ENCODE measurements around the gene ARMH1.
"Not testable (repeated sequence)": the region's sequence is repeated elsewhere in the genome, so short reads cannot be mapped to it uniquely, and the experiment has no call there.

The ARMH1 gene

DNA sequence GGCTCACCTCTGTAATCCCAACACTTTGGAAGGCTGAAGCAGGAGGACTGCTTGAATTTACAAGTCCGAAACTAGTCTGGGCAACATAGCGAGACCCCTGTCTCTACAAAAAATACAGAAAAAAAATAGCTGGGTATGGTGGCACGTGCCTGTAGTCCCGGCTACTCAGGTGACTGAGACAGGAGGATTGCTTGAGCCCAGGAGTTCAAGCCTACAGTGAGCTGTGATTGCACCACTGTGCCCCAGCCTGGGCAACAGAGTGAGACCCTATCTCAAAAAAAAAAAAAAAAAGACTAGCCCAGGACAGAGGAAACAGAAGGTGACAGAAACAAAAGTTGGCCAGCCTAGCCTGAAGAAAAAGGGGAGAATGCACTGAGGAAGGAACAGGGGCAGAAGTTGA, 21.2 kb downstream of the ARMH1 start:
- DNase-seq (ENCODE audit: low read depth) = no peak

DNA sequence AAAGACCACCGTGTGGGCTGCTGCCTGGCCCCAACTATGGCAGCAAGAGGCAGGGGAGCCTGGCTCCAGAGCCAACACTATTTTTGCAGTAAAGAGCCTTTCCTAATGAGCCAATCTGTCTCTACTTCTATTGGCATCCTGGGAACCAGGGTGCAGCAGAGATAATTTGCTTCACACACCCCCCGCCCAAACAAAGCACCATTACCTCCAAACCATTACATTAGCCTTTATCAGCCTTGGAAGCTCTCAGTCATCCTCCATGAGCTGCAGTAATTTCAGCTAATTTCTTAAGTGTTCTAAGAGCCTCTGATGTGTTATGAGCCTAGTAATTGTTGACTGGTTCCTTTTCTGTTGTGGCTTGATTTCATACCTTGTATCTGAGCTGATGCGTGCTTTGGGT, 21.6 kb downstream of the ARMH1 start:
- DNase-seq (ENCODE audit: low read depth) = no peak

DNA sequence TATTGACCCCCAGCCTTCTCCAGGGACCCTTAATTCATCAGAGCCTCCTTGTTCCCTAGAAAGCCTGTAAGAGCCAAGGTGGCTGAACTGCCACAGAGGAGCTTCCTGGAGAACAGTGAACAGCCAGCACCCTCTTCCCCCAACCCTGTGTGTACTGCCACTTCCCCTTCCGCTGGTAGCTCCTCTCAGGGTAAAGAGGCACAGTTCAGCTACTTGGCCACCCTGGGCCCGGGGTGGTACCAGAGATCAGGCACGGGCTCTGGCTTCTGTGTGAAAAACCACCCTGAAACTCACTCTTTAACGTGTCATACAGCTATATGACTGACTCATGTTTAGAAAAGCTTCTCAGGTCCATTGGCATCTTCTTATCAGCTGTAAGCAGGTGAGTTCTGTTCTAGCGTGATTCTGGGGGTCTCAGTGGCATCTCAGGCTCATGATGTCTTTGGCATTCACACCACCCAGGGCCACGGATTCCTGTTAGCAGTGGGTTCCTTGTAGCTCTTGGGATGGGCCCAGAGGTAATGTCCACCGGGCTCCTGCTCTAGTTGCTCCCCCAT, 22.4 kb downstream of the ARMH1 start:
- no peak for DNase-seq (ENCODE audit: low read depth)

DNA sequence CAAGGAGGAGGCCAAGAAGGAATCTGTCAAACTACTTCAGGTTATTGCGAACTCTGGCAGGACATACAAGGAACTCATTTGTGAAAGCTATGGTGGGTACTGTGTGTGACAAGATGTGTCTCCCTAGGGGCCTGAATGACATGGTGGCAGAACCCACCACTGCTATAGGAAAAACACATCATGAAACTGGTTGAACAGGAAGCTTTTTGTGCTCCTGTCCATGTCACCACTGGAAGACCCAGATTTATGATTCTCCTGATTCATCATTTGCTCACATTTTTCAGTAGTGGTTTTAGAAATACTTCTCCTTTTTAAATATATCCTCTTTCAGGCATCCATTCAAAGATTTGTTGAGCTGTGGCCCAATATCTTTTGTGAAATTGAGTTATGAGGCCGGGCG, 23.6 kb downstream of the ARMH1 start:
- DNase-seq (ENCODE audit: low read depth) = no peak

DNA sequence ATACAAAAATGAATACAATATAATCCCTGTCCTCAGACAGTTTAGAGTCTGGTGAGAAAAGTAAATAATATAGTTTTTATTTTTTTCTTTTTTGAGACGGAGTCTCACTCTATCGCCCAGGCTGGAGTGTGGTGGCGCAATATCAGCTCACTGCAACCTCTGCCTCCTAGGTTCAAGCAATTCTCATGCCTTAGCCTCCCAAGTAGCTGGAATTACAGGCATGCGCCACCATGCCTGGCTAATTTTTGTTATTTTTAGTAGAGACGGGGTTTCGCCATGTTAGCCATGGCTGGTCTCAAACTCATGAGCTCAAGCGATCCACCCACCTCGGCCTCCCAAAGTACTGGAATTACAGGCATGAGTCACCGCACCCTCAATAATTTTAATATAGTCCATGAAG, 24.9 kb downstream of the ARMH1 start:
- not testable (repeated sequence) for DNase-seq (ENCODE audit: low read depth)

DNA sequence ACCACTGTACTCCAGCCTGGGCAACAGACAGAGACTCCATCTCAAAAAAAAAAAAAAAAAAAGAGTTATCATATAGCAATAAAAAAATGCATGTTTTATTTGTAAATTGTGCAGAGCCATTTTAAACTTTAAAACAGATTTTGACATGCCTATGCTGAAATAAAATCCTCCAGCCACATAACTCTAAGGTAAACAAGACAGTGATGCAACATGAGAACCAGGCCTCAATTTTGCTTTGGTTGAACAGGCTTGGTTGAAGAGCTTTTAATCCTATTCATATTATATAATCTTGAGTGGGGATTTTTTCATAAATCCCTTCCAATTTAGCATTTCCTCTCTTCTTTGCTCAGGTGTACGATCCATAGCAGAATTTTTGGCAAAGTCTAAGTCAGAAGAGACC, 26.1 kb downstream of the ARMH1 start:
- no peak for DNase-seq (ENCODE audit: low read depth)

DNA sequence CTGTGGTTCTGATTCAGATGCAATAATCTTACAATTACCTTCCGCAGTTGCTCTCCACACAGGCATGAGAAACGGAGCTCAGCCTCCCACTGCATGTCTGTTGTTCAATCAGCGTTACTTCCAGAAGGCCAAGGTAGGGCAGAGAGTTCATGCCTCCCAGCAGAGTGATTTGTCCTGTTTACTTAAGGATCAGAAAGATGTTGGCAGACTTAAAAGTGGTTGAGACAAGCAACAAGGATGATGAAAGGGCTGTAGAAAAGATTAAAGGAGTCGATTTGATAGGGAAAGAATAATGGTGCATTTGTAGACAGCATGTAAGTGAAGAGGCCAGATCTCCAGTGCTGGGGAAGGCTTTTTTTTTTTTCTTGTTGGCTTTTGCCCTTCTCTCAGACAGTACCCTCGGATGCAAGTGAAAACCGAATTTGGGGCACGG, 26.6 kb downstream of the ARMH1 start:
- DNase-seq (ENCODE audit: low read depth) = no peak

DNA sequence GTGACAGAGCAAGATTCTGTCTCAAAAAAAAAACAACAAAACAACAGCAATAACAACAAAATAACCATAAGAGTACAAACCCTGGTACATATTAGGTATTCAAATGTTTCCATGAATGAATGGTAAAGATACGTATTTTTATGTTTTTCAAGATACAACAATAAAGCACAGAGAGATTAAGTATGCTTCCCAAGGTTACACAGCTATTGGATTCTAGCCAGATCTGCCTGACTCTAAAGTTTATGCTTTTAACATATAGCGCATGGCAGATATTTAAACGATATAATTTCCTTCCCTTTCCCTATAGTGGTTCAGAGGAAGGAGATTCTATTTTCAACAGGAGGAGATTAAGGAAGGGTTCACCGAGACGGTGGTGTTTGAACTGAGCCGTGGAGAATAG, 31.0 kb downstream of the ARMH1 start:
- no peak for DNase-seq (ENCODE audit: low read depth)

DNA sequence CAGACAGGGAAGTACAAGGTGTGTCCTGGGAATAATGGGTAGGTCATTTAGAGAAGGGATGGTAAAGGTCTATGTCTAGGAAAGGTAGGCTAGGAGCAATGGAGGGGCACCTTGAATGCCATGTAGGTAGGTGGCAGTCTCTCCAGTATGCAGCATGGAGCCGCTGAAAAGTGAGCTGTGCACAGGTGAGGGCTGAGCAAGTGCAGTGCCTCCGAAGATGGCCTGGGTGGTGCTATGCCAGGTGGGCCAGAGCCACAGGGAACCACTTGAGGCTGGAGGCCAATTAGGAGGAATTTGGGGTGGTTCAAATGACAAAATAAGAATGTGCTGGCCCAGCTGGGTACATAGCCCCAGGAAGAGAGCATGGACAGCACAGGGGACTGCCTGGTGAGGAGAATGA, 31.4 kb downstream of the ARMH1 start:
- no peak for DNase-seq (ENCODE audit: low read depth)

DNA sequence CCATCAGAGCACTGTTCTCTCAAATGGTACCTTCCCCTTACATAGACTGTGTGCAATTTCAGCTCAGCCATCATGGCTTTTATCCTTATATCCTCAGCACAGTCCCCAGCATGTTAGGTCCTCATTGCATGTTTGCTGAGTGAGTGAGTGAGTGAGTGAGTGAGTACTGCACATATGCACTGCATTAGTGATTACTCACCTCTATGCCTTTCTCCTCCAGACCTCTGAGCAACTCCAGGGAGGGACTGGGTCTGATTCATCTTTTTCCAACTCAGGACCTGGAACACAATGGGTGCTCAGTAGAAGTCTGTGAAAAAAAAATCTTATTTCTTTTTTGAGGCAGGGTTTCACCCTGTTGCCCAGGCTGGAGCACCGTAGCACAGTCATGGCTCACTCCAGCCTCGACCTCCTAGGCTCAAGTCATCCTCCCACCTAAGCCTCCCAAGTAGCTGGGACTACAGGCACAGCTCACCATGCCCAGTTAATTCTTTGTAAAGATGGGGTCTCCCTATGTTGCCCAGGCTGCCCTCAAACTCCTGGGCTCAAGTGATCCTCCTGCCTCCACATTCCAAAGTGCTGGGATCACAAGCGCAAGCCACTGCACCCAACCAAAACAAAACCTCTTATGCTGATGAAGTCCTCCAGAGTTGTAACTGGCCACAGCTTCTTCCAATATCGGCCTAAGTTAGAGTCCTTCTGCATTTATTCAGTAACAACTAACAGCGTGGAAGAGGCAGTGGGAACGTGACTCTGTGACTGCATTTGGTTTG, 32.8 kb downstream of the ARMH1 start:
- no peak for DNase-seq (ENCODE audit: low read depth)

DNA sequence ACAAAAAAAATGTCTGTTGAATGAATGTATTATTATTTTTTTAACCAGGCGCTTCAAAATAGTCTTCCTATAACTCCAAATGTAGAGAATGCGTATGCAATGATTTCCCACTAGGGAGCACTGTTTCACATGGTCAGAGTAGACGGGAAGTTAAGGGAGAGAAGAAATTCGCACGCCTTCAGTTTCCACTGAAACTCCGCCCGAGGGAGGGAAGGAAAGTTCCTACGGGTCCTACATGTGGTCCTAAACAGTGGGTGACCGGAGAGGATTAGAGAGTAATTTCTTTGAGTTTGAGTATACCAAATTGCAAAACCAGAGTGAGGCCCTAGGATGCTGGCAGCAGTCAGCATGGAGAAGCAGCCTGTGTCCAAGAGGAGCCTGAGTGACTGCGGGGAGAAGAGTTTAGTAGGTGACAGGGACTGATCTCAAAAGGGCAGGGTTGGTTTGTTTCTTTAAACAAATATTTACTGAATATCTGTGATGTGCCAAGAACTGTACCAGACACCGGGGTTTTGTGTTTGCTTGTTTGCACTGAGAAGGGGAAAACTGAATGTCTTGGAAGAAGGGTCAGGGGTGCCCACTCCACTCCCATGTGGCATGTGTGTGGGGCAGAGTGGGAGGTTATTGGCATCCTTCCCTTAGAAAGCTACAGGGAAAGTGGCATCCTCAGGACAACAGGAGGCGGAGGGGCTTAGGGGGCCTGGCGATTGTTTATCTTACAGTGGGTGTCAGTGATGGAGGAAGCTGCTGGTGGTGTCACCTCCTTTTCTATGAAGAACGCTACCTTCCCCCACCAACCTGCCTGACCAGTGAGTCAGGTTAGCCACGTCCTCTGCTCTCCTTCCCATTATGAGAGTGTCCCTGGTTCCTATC, 33.7 kb downstream of the ARMH1 start:
- no peak for DNase-seq (ENCODE audit: low read depth)

DNA sequence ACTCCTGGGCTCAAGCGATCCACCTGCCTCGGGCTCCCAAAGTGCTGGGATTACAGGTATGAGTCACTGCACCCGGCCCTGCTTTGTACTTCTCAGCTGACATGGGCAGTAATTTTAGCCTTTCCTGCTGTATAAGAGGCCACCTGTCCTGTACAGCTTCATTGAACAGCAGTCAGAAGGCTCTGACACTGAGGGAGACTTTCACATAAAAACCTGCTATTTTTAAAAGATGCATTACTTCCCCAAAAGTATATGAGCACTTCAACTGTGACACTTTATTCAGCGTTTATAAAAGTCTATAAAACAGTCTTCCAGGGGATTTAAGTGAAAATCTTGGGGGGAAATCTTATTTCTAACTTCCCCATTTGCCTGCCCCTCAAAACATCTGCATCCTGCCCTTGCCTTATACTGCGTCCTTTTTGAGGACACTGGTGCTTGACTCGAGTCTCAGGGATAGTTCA, 38.8 kb downstream of the ARMH1 start:
- no peak for DNase-seq (ENCODE audit: low read depth)

DNA sequence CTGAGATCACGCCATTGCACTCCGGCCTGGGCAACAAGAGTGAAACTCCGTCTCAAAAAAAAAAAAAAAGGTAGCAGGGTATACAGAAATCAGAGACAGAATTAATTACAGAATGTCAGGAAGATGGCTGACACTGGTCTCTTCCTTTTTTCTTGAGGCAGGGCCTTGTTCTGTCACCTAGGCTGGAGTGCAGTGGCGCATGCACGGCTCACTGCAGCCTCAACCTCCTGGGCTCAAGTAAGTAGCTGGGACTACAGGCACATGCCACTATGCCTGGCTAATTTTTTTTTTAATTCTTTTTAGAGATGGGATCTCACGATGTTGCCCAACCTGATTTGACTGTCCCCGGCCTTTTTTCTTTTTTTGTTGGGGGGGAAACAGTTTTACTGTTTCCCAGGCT, 40.0 kb downstream of the ARMH1 start:
- DNase-seq (ENCODE audit: low read depth) = no peak

DNA sequence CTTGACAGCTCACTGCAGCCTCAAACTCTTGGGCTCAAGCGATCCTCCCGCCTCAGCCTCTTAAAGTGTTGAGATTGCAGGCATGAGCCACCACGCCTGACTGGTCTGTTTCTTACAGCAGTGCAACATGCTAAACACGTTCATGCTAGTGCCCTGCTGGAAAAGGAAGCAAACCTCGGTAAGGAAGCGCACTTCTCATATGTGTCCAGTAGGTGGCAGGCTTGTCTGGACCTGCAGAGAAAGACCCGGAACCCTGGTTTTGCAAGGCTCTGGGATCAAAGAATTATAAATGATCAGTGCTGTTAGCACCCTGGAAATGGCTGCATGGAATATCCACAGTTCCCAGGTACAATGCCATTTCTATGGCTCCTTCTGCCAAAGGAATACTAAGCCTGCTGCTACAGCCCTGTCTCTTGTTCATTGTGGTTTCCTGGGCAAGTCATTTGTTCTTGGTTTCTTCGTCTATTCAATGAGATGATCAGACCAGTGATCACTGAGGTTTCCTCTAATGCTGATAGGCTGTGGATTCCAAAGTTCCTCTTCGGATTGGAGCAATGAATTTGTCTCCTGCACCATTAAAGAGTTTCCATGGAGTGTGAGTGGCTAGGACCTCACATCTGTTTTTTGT, 40.5 kb downstream of the ARMH1 start:
- DNase-seq (ENCODE audit: low read depth) = no peak

DNA sequence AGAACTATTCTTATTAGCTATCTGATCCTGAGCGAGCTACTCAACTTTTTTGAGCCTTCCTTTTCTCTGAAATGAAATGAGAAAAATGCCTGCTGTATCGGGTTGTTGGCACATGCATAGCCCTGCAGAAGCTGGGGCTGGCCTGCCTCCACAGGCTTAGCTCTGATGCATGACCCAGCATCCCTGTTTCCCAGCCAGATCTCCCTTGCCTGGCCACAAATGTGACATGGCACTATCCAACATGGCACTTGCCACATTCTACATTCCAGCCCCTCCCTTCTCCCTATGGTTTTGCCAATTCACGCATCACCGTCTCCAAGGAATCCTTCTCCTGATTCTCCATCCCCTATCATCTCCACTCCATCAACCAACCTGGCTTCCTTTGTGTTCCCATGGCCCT, 42.6 kb downstream of the ARMH1 start:
- no peak for DNase-seq (ENCODE audit: low read depth)

DNA sequence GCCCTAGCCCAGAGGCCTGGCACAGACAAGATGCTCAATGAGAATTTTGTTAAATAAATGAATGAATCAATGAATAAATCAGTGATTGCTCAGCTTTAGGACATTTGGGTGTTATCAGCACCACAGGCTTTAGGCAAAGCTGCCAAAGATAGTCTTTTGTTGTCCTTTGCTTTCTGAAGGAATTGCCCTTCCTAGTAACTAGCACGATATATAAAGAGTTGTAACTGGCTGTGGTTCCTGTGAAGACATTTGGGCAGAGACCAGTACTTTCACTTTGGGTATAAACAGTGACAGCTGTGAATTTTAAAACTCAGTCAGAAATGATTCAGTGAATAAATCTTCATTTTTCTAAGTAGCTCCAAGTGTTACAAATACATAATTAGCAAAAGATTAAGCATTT, 43.1 kb downstream of the ARMH1 start:
- DNase-seq (ENCODE audit: low read depth) = no peak

DNA sequence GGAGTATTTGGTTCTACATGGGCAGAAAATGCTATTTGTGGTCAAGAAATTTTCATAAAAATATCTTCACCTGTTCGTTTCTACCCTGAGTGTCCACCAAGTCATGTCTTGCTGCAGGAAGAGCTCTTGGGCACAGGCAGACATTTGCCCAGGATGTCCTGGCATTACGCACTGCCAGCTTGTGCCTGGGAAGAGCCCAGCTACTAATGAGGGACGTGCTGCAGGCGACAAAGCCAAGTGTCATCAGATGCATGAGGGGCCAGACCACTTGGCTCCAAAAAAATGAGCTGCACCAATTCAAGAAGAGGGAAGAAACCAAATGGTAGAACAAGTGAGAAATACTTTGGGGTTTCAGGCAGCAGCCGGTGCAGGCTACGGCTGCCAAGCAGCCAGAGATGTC, 43.6 kb downstream of the ARMH1 start:
- no peak for DNase-seq (ENCODE audit: low read depth)

DNA sequence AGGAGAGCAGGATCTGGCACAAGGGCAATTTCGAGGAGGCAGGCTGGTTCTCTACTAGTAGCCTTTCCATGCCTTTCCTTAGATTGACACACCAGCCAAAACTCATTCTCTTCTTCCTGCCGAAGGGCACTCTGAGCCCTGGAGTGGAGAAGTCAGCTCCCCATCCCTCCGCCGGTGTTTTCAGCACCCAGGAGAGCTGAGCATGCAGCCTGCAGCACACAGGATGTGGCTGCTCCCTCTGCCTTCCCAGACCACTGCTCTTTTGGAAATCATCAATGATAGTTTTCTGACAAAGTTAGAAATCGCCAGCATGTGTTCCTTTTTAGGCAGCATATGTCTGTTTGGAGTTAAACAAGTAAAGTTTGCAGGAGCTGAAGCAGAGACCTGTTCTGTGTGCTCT, 44.8 kb downstream of the ARMH1 start:
- no peak for DNase-seq (ENCODE audit: low read depth)

DNA sequence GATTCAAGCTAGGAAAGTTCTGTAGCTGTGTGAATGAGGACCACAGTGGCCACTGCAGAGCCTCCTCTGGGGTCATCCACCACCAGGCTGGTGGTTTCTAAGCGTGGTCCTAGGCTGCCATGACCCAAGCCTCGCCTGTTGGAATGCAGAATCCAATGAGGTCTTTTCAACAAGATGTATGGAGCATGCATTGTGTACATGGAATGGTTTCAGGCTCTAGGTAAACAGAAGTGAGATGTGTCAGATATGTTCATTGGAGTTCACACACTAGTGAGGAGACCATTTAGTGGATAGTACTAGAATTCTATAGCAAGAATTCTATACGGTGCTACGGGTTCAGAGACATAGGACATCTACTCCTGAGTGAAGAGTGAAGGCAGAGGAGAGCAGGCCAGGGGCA, 45.8 kb downstream of the ARMH1 start:
- no peak for DNase-seq (ENCODE audit: low read depth)

DNA sequence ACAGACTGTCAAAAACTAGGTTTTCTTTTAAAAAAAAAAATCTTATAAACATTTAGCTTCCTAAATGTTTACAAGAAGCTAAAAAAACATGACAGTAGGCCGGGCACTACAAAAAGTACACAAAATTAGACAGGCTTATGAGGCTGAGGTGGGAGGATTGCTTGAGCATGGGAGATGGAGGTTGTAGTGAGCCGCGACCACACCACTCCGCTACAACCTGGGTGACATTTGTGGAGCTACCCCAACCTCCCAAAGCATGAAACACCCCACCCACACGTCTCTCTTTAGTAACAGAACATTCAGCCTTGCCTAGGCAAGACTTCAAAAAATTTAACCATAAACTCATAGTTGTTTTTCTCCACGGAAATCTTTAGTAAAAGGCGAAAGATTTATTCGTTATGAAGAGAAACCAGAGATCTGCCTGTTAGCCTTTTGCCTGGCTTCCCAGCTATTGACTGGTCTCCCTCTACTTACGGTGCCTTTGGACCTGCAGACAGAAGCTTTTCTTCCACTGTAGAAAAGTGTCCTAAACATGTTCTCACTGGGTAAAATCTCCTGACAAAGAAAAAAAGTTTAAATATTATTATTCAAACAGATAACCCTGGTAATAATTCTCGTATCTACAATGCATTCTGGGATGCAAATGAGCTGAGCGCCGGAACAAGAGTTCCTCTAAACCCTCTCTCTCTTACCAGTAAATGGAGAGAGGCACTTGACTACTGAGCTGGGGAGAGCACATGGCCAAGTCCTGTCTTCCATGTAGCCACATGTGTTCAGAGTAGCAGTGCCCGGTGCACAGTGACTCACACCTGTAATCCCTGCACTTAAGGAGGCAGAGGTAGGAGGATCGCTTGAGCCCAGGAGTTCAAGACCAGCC, 47.2 kb downstream of the ARMH1 start:
- DNase-seq (ENCODE audit: low read depth) = no peak

DNA sequence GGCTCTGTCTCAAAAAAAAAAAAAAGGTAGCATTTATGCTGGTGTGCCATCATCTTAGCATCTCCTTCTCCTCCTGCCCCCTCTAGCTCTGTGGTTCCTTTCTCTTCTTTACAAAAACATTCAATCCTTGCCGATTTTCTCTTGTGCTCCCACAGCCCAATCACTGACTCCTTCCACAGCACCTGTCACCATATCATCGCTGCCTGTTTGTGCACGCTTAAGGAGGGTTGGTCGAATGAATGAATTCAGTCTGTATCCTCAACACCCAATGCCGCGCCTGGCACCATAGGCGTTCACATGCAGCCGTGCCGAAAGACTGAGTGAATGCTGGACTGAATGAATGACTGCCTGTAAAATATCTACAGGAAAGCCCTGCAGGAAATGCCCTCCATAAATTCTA, 48.5 kb downstream of the ARMH1 start:
- no peak for DNase-seq (ENCODE audit: low read depth)

Measured in stimulated activated CD8-positive, alpha-beta memory T cell treated with anti-CD3 and anti-CD28 coated beads, Interleukin-15, amount 100 ng/mL, for 24 hours (primary cell).